ENCODE measurements around the gene FLT1. TPM values are rescaled to one million over a fixed set of nuclear protein-coding genes. Genes with fewer than 3 reads are reported as not detected.

FLT1 gene
- total and polyA plus RNA-seq, 7 donors, result 9.0 to 38.6 (median 15.6) TPM

DNA sequence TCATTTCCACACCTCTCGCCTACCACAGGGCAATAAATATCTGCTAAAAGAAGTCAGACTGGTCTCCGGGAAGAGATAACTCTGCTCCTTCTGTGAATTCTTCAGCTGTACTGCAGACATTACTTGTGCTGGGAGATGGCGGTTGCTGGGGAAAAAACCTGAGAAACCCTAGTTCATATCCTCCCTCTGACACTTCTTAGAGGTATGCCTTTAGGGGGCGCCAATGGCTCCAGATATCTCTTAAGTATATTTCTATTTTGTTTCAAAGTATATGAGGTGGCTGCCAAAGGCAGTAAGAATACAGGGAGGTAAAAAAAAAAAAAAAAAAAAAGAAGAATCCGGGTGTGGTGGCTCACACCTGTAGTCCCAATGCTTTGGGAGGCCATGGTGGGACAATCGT, 181.3 kb downstream of the FLT1 start:
- Histone ChIP-seq H3K9me3 (no peaks in the 10 kb centered on the region), H3K27ac (no peak overlapping the region), H3K4me3 (no peak overlapping the region), H3K27me3 (ENCODE audit: insufficient read depth in 3 of 3, low read length in 2 of 3) (no peaks in the 10 kb centered on the region), H3K36me3 (ENCODE audit: insufficient read depth in 1 of 2, low read depth in 1 of 2) (peaks cover 0 to 10% of the 10 kb centered on the region in 2 donors), H3K4me1 (no peaks in the 10 kb centered on the region)
- DNase-seq (no peak), ATAC-seq (no peak)
- TF ChIP-seq, protein P1, sequence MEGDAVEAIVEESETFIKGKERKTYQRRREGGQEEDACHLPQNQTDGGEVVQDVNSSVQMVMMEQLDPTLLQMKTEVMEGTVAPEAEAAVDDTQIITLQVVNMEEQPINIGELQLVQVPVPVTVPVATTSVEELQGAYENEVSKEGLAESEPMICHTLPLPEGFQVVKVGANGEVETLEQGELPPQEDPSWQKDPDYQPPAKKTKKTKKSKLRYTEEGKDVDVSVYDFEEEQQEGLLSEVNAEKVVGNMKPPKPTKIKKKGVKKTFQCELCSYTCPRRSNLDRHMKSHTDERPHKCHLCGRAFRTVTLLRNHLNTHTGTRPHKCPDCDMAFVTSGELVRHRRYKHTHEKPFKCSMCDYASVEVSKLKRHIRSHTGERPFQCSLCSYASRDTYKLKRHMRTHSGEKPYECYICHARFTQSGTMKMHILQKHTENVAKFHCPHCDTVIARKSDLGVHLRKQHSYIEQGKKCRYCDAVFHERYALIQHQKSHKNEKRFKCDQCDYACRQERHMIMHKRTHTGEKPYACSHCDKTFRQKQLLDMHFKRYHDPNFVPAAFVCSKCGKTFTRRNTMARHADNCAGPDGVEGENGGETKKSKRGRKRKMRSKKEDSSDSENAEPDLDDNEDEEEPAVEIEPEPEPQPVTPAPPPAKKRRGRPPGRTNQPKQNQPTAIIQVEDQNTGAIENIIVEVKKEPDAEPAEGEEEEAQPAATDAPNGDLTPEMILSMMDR (IDR thresholded peaks at IDR 0.05), result no peak
- WGBS, 3 donors, result 87 to 91% (median 89%) methylated on average over 6 of the region's 6 CpGs
- intact Hi-C loops (cut with DNase I), result no loop called here

DNA sequence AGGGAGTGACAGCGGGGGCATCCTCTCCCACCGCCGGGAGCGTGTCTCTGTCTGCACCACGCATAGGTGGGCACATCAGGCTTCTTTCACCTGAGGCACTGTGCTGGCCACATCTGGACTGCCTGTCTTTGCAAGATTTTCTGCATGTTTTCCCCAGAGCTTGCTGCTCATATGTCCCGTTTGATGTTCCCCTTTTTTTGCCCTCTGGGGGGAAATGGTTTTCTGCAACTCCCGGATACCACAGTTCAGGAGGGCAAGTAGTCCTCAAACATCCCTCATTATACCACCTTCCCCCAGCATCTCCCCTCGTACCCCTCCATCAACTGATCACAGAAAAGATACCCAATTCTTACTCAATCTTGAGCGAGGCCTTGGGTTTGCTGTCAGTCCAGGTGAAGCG, 188.6 kb downstream of the FLT1 start:
- H3K9me3 ChIP-seq, result no peaks in the 10 kb centered on the region
- DNase-seq, result no peak
- no peaks in the 10 kb centered on the region for H3K4me1 ChIP-seq
- ATAC-seq, result no peak
- H3K27ac ChIP-seq, result no peak overlapping the region
- peaks cover 0 to 10% of the 10 kb centered on the region in 2 donors for H3K36me3 ChIP-seq (ENCODE audit: insufficient read depth in 1 of 2, low read depth in 1 of 2)
- H3K4me3 ChIP-seq, result no peak overlapping the region
- no peaks in the 10 kb centered on the region for H3K27me3 ChIP-seq (ENCODE audit: insufficient read depth in 3 of 3, low read length in 2 of 3)
- WGBS, 3 donors, result 84 to 93% (median 90%) methylated on average over 10 of the region's 10 CpGs
- intact Hi-C loops (cut with DNase I), result no loop called here
- TF ChIP-seq, protein P1 (IDR thresholded peaks at IDR 0.05), result no peak

DNA sequence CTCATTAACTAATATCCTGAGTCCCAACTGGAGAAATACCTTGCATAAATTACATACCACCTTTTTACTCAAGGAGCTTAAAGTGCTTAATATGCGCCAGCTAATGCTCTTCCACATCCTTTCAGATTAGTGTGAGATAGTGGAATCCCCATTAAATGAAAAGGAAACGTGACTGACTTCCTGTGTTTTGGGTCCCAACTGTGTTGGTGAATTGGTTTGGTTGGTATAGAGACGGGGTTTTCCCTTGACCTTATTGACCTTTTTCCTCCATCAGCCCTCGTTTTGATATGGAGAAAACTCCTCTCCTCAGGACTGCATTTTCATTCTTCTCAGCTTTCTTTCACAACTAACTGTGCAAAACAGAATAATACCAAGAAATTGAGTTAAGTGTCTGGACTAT, 193.1 kb downstream of the FLT1 start:
- 56 to 68% (median 60%) methylated on average over 4 of the region's 4 CpGs for WGBS, 3 donors
- no peak overlapping the region for H3K4me3 ChIP-seq
- no peak overlapping the region for H3K27ac ChIP-seq
- ATAC-seq (no peak), DNase-seq (no peak)
- no peaks in the 10 kb centered on the region for H3K9me3 ChIP-seq
- H3K36me3 ChIP-seq (ENCODE audit: insufficient read depth in 1 of 2, low read depth in 1 of 2), result no peaks in the 10 kb centered on the region
- TF ChIP-seq, protein P1 (IDR thresholded peaks at IDR 0.05), result no peak
- no peaks in the 10 kb centered on the region for H3K4me1 ChIP-seq
- intact Hi-C loops (cut with DNase I), result no loop called here
- no peaks in the 10 kb centered on the region for H3K27me3 ChIP-seq (ENCODE audit: insufficient read depth in 3 of 3, low read length in 2 of 3)

DNA sequence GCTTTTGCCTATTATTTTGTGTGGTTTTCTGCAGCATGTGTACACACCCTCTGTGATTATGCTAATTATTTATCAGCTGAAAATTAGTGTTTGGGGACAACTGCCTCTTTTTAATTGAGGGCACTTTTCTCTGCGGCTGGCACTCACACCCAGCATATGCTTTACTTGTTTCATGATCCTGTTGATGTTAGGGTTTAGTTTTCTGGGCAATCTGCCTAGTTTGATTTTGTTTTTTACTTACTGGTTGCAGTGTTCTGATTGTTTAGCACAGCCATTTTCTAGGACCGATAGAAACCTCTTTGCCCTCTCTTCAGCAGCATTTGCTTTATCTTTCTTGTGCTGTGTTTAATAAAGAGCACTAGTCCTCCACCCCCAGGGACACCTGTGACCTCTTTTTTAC, 195.0 kb downstream of the FLT1 start:
- intact Hi-C loops (cut with DNase I), result no loop called here
- no peaks in the 10 kb centered on the region for H3K9me3 ChIP-seq
- H3K27ac ChIP-seq, result no peak overlapping the region
- whole genome bisulfite sequencing, 3 donors, result 30 to 46% (median 36%) methylated on average over 2 of the region's 2 CpGs
- H3K27me3 ChIP-seq (ENCODE audit: insufficient read depth in 3 of 3, low read length in 2 of 3), result no peaks in the 10 kb centered on the region
- H3K36me3 ChIP-seq (ENCODE audit: insufficient read depth in 1 of 2, low read depth in 1 of 2), result peaks cover 0 to 10% of the 10 kb centered on the region in 2 donors
- TF ChIP-seq, protein P1 (IDR thresholded peaks at IDR 0.05), result no peak
- no peak for ATAC-seq
- no peak overlapping the region for H3K4me3 ChIP-seq
- no peak for DNase-seq
- H3K4me1 ChIP-seq, result no peaks in the 10 kb centered on the region

DNA sequence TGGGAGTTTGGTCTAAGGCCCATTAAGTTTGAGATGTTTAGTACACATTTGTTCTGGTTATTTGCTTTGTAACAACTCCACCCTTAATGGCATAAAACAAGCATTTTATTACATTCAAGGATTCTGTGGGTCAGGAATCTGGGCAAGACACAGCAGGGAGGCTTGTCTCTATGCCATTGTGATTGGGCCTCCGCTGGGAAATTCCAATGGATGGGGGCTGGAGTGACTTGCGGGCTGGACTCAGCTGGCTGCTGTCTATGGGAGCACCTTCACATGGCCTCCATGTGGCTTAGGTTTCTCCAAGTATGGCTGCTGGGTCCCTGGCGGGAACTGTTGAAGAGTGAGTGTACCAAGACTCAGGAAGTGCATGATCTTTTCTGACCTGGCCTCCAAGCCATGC, 197.6 kb downstream of the FLT1 start:
- Histone ChIP-seq H3K9me3 (no peaks in the 10 kb centered on the region), H3K4me1 (no peaks in the 10 kb centered on the region), H3K4me3 (no peak overlapping the region), H3K27me3 (ENCODE audit: insufficient read depth in 3 of 3, low read length in 2 of 3) (no peaks in the 10 kb centered on the region), H3K36me3 (ENCODE audit: insufficient read depth in 1 of 2, low read depth in 1 of 2) (peaks cover 4 to 36% of the 10 kb centered on the region in 2 donors), H3K27ac (no peak overlapping the region)
- WGBS, 3 donors, result 54 to 69% (median 61%) methylated on average over 3 of the region's 3 CpGs
- DNase-seq (no peak), ATAC-seq (no peak)
- TF ChIP-seq, protein P1 (IDR thresholded peaks at IDR 0.05), result no peak
- intact Hi-C loops (cut with DNase I), result no loop called here

All from psoas muscle (tissue), 8 donors.